Endodermal cell (in vitro differentiated cells): Measurements from ENCODE around the gene NTSR1. TPM values are rescaled to one million over a fixed set of nuclear protein-coding genes. Genes with fewer than 3 reads are reported as not detected.

ENCODE experiments used
- DNase-seq: peaks from one replicate; pipeline ENCODE4 v3.0.0-alpha.2; 2017
- H3K27ac ChIP-seq: 2 replicates; pipeline ENCODE4 v1.5.1; 2013; ENCODE audit warnings: mild to moderate bottlenecking, low read depth, low read length, moderate library complexity
- H3K27me3 ChIP-seq: 2 replicates; pipeline ENCODE4 v1.6.1; 2013; ENCODE audit warnings: mild to moderate bottlenecking, low read length, moderate library complexity; ENCODE audit not compliant: insufficient read depth, control insufficient read depth, poor library complexity, severe bottlenecking
- H3K36me3 ChIP-seq: 2 replicates; pipeline ENCODE4 v1.7.0; 2013; ENCODE audit warnings: mild to moderate bottlenecking, low read length, moderate library complexity; ENCODE audit not compliant: control insufficient read depth, insufficient read depth
- H3K4me1 ChIP-seq: one replicate; pipeline ENCODE4 v1.7.0; 2013; ENCODE audit warnings: low read length; ENCODE audit not compliant: control insufficient read depth, insufficient read depth
- H3K4me3 ChIP-seq: 2 replicates; pipeline ENCODE4 v1.5.1; 2013; ENCODE audit warnings: mild to moderate bottlenecking, low read length, moderate library complexity
- H3K9ac ChIP-seq: 2 replicates; pipeline ENCODE4 v1.6.1; 2013; ENCODE audit warnings: mild to moderate bottlenecking, low read length, moderate library complexity; ENCODE audit not compliant: poor library complexity, severe bottlenecking; ENCODE audit errors: extremely low read depth
- H3K9me3 ChIP-seq: 2 replicates; pipeline ENCODE4 v1.6.1; 2013; ENCODE audit warnings: mild to moderate bottlenecking, low read length, moderate library complexity; ENCODE audit not compliant: control insufficient read depth
- H3K27ac Mint-ChIP-seq: 2 replicates; pipeline ENCODE4 v1.8.0; 2020; ENCODE audit warnings: mixed read lengths
- H3K27me3 Mint-ChIP-seq: 2 replicates; pipeline ENCODE4 v1.8.0; 2021; ENCODE audit warnings: mild to moderate bottlenecking, mixed read lengths; ENCODE audit not compliant: insufficient read depth
- H3K36me3 Mint-ChIP-seq: 2 replicates; pipeline ENCODE4 v1.8.0; 2020; ENCODE audit warnings: low read depth, mixed read lengths
- H3K4me1 Mint-ChIP-seq: 2 replicates; pipeline ENCODE4 v1.8.0; 2020; ENCODE audit warnings: mixed read lengths
- H3K4me3 Mint-ChIP-seq: 2 replicates; pipeline ENCODE4 v1.8.0; 2020; ENCODE audit warnings: mild to moderate bottlenecking, moderate library complexity, mixed read lengths
- H3K9me3 Mint-ChIP-seq: 2 replicates; pipeline ENCODE4 v1.8.0; 2020; ENCODE audit warnings: mild to moderate bottlenecking, mixed read lengths
- CTCF ChIP-seq: fragments of 200-600 bp; sonication (generic); conservative IDR thresholded peaks from 2 replicates; pipeline ENCODE4 v1.5.0; 2021; ENCODE audit warnings: antibody characterized with exemption, mild to moderate bottlenecking
- WGBS, 2 experiments: methylation state at CpG; one replicate each; pipeline versions ENCODE4 v1.1.5 to v1.1.7; 2013; ENCODE audit warnings: missing lambda C conversion rate in 2 of 2, mixed read lengths in 1 of 2; ENCODE audit not compliant: insufficient coverage in 1 of 2, insufficient read length in 1 of 2; 5-methylcytosine and 5-hydroxymethylcytosine counted together
- total RNA-seq, 2 donors: library from RNA; stranded (reverse); fragmentation: NEBNext Ultra II Directional in 1 of 2; extraction: Animal tissue kit (Norgen Biotek cat#: 25700) in 1 of 2; gene quantifications; 2 replicates in 1 of 2; 3 replicates in 1 of 2; pipeline ENCODE4 v1.2.1, GENCODE V29; 2021

NTSR1 gene
- total RNA-seq, 2 donors from 2014 or later: 0.11 to 0.62 TPM

DNA sequence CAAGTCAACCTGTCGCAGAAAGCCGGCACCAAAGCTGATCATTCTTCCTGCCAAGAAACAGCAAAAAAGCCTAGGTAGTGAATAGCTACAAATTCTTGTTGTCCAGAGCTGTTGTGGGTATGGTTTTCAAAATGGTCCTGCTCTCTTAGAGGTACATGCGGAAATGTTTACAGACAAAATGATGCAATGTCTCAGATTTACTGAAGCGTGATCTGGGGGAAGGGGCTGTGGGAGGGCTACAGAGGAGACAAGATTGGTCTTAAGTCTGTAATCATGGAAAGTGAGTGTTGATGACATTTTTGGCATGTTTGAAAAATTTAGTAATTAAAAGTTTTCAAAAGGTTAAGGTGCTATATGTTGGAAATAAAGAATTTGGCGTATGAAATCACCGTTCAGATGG is 6.2 kb downstream of the NTSR1 start:
- no peaks in the 10 kb centered on the region for H3K36me3 Mint-ChIP-seq
- Histone ChIP-seq H3K9ac (no peak overlapping the region), H3K27ac (no peak overlapping the region), H3K4me3 (no peak overlapping the region), H3K27me3 (peaks cover 36% of the 10 kb centered on the region), H3K4me1 (no peaks in the 10 kb centered on the region), H3K36me3 (no peaks in the 10 kb centered on the region), H3K9me3 (peaks cover under 1% of the 10 kb centered on the region)
- no peaks in the 10 kb centered on the region for H3K4me1 Mint-ChIP-seq
- no peak for DNase-seq
- peaks cover 6% of the 10 kb centered on the region for H3K9me3 Mint-ChIP-seq
- H3K27me3 Mint-ChIP-seq: peaks cover 37% of the 10 kb centered on the region
- no peak for TF ChIP-seq CTCF
- H3K27ac Mint-ChIP-seq: no peak overlapping the region
- no peak overlapping the region for H3K4me3 Mint-ChIP-seq
- WGBS, 2 experiments: 91 to 94% methylated on average over 4 to 6 of the region's 6 CpGs

- Histone ChIP-seq H3K27ac (no peak overlapping the region), H3K9me3 (peaks cover 4% of the 10 kb centered on the region), H3K9ac (no peak overlapping the region), H3K27me3 (peaks cover 32% of the 10 kb centered on the region), H3K36me3 (no peaks in the 10 kb centered on the region), H3K4me3 (no peak overlapping the region), H3K4me1 (no peaks in the 10 kb centered on the region)
- DNase-seq: no peak
- H3K4me1 Mint-ChIP-seq: no peaks in the 10 kb centered on the region
- WGBS, 2 experiments: 88 to 94% methylated on average over 8 to 10 of the region's 10 CpGs
- TF ChIP-seq CTCF: no peak
- H3K27me3 Mint-ChIP-seq: peaks cover 33% of the 10 kb centered on the region
- no peaks in the 10 kb centered on the region for H3K36me3 Mint-ChIP-seq
- H3K9me3 Mint-ChIP-seq: peaks cover 7% of the 10 kb centered on the region
- H3K27ac Mint-ChIP-seq: no peak overlapping the region
- H3K4me3 Mint-ChIP-seq: no peak overlapping the region
Measured at GRCh38 chr20:62715201-62715600, 6.6 kb downstream of the NTSR1 start.

GRCh38 chr20:62716198-62716940 is 7.7 kb downstream of the NTSR1 start:
- no peaks in the 10 kb centered on the region for H3K4me1 Mint-ChIP-seq
- no peak for DNase-seq
- no peaks in the 10 kb centered on the region for H3K36me3 Mint-ChIP-seq
- H3K27me3 Mint-ChIP-seq: peaks cover 25% of the 10 kb centered on the region
- no peaks in the 10 kb centered on the region for H3K36me3 ChIP-seq
- H3K4me1 ChIP-seq: no peaks in the 10 kb centered on the region
- peaks cover 21% of the 10 kb centered on the region for H3K27me3 ChIP-seq
- no peak overlapping the region for H3K4me3 Mint-ChIP-seq
- peaks cover 16% of the 10 kb centered on the region for H3K9me3 ChIP-seq
- no peak overlapping the region for H3K9ac ChIP-seq
- no peak overlapping the region for H3K4me3 ChIP-seq
- 86 to 87% methylated on average over 27 to 30 of the region's 30 CpGs for WGBS, 2 experiments
- peaks cover 14% of the 10 kb centered on the region for H3K9me3 Mint-ChIP-seq
- no peak overlapping the region for H3K27ac Mint-ChIP-seq
- no peak overlapping the region for H3K27ac ChIP-seq
- no peak for TF ChIP-seq CTCF
